GM18508 (cell line): ENCODE data around the gene TMEM129.

Experiments used
- ATAC-seq: cut with Tn5 transposase; IDR thresholded peaks from one replicate; pipeline ENCODE4 v1.9.1; 2021; ENCODE audit warnings: moderate number of reproducible peaks; ENCODE audit not compliant: insufficient read depth, unreplicated experiment

TMEM129 gene

GRCh38 chr4:1759170-1759817, 38.2 kb upstream of the TMEM129 start:
- ATAC-seq = no peak

- no peak for ATAC-seq
Measured at GRCh38 chr4:1758306-1759121, 37.4 kb upstream of the TMEM129 start.

DNA sequence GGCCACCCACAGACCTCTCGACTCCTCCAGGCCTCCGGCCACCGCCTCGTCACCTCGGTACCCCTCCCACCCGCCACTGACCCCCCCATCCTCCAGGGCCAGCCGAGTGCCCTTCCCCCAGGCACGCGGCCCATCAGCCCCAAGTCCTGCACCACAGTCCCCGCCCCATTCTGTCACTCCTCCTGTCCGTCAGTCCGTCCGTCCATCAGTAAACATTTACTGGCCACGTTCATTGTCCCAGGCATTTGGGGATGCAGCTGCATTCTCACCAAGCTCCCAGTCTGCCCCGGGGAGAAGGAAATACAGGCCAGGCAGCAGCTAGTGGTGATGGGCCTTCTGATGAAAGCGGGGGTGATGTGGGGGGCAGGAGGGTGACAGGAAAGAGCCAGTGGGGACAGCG, 36.7 kb upstream of the TMEM129 start:
- ATAC-seq = no peak

DNA sequence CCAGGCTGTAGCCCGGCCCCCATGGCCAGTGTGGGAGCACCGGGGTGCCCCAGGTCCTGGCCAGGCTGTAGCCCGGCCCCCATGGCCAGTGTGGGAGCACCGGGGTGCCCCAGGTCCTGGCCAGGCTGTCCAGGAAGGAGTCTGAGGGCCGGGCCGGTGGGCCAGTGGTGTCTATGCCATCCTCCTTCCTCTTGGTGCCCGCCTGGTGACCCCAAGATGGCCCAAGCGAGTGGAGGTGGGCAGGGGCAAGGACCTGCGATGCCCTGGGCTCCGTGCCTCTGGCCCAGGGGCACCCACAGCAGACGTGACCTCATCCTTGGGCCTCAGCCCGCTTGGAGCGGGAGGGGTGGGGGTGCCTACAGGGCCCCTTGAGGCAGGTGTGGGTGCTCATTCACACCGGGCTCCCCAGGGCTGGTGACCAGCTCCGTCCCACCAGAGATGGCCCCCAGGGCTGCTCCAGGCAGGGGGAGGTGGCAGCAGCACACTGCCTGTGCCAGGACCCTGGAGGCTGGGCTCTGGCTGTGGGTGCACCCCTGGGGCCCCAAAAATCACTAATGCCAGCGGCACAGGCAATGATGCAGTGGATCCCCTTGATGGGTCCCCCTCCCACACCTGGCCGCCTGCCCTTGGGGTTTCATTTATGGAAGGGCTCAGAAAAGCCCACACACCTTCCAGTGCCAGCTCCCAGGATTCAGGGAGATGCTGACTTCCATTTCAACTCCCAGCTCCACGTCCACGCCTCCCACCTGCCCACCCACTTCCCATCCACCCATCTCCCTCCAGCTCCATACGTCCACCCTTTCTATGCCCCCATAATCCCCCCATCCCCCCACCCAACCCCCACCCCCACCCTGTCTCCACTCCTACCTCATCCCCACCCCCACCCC, 36.0 kb upstream of the TMEM129 start:
- no peak for ATAC-seq

DNA sequence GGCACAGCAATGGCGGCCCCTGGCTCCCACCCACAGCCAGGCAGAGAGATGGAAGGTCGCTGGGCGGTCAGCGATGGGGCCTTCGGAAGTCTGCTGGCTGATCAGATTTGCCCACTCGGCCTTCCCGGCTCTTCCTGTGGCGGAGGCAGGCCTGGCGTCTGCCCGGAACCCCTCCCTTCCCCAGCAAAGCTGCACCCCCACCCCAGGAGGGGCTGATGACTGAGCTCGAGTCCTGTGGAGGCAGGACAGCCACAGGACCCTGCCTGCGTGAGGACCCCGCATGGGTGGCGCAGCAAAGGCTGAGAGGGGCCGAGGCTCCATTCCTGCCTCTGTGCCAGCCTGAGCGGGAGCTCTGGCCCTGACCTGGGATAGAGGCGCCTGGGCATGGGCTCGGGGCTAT, 35.0 kb upstream of the TMEM129 start:
- ATAC-seq = no peak

- no peak for ATAC-seq
Measured at GRCh38 chr4:1755297-1755696, 34.2 kb upstream of the TMEM129 start.

DNA sequence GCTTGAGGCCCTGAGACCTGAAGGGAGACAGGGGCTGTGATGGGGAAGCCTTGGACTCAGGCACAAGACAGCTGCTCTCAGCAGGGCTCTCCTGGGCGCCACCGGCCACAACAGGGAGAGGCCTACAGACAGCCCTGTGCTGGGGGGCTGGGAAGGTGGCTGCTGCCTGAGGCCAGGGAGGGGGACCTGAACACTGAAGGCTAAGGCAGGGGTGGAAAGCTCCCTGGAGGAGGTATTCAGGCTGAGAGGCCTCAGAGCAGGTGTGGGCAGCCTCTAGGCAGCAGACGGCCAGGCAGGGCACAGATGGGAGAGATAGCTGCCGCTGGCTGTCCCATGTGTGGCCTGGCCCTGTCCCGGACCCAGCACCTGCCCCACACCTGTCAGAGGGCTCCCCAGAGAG, 33.2 kb upstream of the TMEM129 start:
- no peak for ATAC-seq

DNA sequence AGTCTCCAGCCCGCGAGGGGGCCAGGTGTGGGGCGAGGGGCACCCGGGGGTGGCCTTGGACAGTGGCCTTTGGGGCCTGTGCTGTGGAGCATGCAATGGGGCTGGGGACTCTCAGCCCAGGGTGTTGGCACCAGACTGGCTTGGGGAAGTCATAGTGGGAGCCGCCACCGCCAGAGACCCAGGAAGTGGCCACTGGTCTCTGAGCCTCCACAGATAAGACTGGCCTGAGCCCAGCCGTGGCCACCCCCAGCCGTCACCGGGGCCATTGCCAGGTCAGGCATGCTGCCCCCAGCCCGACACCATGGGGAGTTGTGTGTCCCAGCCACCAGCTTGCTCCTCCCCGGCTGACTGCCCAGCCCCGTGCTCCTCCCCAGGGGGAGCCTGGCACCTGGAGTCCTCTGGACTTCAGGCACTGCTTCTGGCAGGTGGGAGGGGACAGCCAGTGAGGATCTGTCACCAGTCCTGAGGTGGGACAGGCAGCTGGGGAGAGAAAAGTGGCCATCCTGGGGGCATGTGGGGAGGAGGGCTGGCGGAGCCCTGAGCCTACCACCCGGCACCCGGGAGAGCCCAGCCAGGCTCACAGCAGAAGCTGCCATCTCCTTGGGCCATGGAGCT, 32.7 kb upstream of the TMEM129 start:
- ATAC-seq = no peak

DNA sequence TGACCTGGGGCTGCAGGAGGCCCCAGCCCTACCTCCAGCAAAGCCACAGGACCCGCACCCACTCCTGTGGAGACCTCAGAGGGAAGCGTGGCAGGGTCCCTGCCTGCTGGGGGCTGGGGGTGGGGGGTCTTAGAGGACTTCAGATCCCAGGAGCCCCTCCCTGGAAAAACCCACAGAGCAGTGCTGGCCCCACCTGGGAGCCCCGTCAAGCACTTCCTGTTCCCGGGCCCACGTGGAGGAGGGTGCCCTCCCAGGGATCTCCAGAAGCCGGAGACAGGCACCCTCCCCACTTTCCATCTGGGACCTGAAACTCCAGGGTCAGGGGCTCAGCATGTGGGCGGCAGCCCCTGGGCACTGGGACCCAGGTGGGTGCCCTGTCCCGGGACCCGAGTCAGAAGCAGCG, 32.2 kb upstream of the TMEM129 start:
- no peak for ATAC-seq

- ATAC-seq = no peak
Measured at GRCh38 chr4:1752284-1753041, 31.3 kb upstream of the TMEM129 start.

DNA sequence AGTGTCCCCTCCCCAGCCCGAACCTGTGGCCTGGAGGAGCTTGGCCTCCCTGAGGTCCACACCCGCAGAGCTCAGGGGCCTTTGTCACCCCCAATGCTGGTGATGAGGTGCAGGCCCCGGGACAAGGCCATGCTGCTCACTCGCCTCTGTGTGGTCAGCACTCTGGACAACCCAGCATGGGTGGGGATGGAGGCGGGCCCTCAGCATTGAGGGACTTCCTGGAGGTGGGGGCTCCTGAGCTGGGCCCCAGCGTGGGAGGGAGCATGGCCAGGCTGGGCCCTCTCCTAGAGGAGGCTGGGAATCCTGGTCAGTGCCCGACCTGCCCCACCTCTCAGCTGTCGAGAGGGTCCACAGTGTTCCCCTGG, 30.8 kb upstream of the TMEM129 start:
- ATAC-seq = no peak

DNA sequence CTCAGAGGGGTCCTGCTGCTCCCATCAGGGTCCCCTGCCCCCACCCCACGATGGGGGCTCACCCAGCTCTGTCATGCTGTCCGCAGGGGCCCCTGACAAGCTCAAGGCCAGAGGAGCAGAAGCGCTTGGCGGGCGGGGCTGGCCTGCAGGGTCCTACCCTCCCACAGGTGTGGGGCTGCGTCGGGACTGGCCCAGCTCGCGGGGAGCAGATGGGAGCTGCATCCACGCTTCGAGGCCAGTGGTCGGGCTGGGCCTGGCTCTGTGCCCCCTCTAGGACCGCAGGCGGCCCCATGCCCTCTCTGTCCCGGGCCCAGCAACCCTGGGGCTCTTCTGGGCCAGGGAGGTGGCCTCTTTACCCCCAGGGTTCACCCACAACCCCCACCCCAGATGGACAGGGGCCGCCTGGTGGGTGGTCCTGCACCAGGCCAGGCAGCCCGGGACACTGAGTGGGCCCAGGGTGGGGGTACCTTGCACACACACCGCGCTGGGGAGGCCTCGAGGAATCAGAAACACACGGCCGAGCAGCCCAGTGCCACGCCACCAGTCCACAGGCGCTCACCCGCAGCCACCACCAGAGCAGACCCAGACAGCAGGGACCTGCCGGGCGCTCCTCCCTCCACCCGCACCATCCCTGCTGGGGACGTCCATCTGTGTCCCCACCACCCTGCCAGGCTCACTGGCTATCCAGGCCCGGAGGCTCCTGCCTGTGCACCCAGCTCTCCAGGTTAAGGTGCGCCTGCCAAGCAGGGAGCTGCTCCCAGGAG, 30.2 kb upstream of the TMEM129 start:
- ATAC-seq = no peak

GRCh38 chr4:1750381-1751154, 29.4 kb upstream of the TMEM129 start:
- ATAC-seq = no peak

GRCh38 chr4:1749826-1750225, 28.7 kb upstream of the TMEM129 start:
- no peak for ATAC-seq

DNA sequence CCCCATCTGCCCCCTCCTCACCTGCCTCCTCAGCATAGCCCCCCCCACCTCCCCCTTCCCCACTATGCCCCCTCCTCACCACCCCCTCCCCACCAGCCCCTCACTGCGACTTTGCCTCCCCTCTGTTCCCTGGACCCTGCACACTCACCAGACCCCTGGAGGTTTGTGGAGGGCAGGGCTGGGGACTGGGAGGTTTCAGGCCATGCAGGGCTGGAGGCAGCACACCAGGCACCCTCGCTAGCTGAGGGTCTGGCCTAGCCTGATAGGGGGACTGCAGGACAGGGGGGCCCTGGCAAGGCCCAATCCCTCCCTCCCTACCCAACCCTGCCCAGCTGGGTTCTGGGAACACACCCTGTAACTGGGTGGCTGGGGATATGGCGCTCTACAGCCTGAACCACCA, 28.2 kb upstream of the TMEM129 start:
- ATAC-seq = no peak

GRCh38 chr4:1748465-1748995, 27.4 kb upstream of the TMEM129 start:
- ATAC-seq = no peak

GRCh38 chr4:1747603-1747967, 26.5 kb upstream of the TMEM129 start:
- ATAC-seq = no peak

GRCh38 chr4:1746919-1747602, 25.9 kb upstream of the TMEM129 start:
- ATAC-seq = no peak
